Heart left ventricle (tissue), 16 donors: ENCODE results near the gene TTYH1. TPM values are rescaled to one million over a fixed set of nuclear protein-coding genes. Genes with fewer than 3 reads are reported as not detected.
A peak's percentile ranks its signal among the peaks of the same experiment; 100 is the strongest.

Experiments
- ATAC-seq, 4 donors: fragments of 200-7000 bp; cut with Tn5 transposase; one replicate each; pipeline ENCODE4 v1.9.1; 2020 to 2022; ENCODE audit warnings: moderate library complexity in 4 of 4, mild to moderate bottlenecking in 3 of 4, moderate number of reproducible peaks in 1 of 4
- DNase-seq, 5 donors: peaks; one replicate each; pipeline ENCODE4 v3.0.0-alpha.2; 2020
- H3K27ac ChIP-seq, 12 donors: fragments of 200-600 bp; sonication (generic) in 4 of 12; one replicate each; pipeline versions ENCODE4 v1.5.0 to v1.8.0; 2016 to 2022; ENCODE audit warnings: mild to moderate bottlenecking in 2 of 12
- H3K27me3 ChIP-seq, 9 donors: fragments of 200-600 bp; sonication (generic) in 2 of 9; one replicate each; pipeline versions ENCODE4 v1.5.1 to v1.8.0; 2016 to 2022; ENCODE audit warnings: mild to moderate bottlenecking in 3 of 9
- H3K36me3 ChIP-seq, 9 donors: fragments of 200-600 bp; sonication (generic) in 2 of 9; one replicate each; pipeline versions ENCODE4 v1.5.0 to v1.8.0; 2018 to 2022; ENCODE audit warnings: mild to moderate bottlenecking in 2 of 9
- H3K4me1 ChIP-seq, 12 donors: fragments of 200-600 bp; sonication (generic) in 4 of 12; one replicate each; pipeline versions ENCODE4 v1.5.0 to v1.8.0; 2016 to 2022; ENCODE audit warnings: mild to moderate bottlenecking in 3 of 12
- H3K4me3 ChIP-seq, 12 donors: fragments of 200-600 bp; sonication (generic) in 4 of 12; one replicate each; pipeline versions ENCODE4 v1.5.0 to v1.8.0; 2017 to 2022; ENCODE audit warnings: mild to moderate bottlenecking in 9 of 12, moderate library complexity in 4 of 12
- H3K9me3 ChIP-seq, 12 donors: fragments of 200-600 bp; sonication (generic) in 4 of 12; one replicate each; pipeline versions ENCODE4 v1.5.0 to v1.8.0; 2016 to 2022; ENCODE audit warnings: mild to moderate bottlenecking in 1 of 12
- CTCF ChIP-seq, 12 donors: fragments of 200-600 bp; sonication (generic) in 4 of 12; IDR thresholded peaks; one replicate each; pipeline versions ENCODE4 v1.5.0 to v1.8.0; 2018 to 2022; ENCODE audit warnings: antibody characterized with exemption in 12 of 12, mild to moderate bottlenecking in 5 of 12
- POLR2A ChIP-seq, 2 donors: fragments of 450-650 bp; IDR thresholded peaks; one replicate each; pipeline ENCODE4 v1.6.1; 2017; ENCODE audit warnings: antibody characterized with exemption in 2 of 2, mild to moderate bottlenecking in 2 of 2, moderate library complexity in 2 of 2
- WGBS, 4 donors: extraction: QIAGEN DNeasy Blood & Tissue Kit in 2 of 4; methylation state at CpG; one replicate each; pipeline versions ENCODE4 v1.1.5 to v1.1.7; 2013 to 2018; 5-methylcytosine and 5-hydroxymethylcytosine counted together
- intact Hi-C, 10 donors: fragments of 100-400 bp; cut with DNase I; formaldehyde crosslinking; loops; one replicate each; pipeline versions ENCODE4 v1.11.1 to v1.14.2; 2022
- polyA plus RNA-seq, 2 donors: library from polyadenylated mRNA; stranded (reverse); fragments of 200-250 nt; gene quantifications; one replicate each; pipeline ENCODE4 v1.2.3, GENCODE V29; 2013
- total RNA-seq, 9 donors: library from RNA; depleted of rRNA in 2 of 9; stranded (reverse); fragments of >200 nt in 2 of 9; fragmentation: NEBNext Ultra II Directional in 3 of 9; extraction: Animal tissue kit (Norgen Biotek cat#: 25700) in 3 of 9; gene quantifications; one replicate each; pipeline versions ENCODE4 v1.1.0 to v1.2.4, GENCODE V29; 2016 to 2023
- donor health status: ischemic (EF 13 %, LVEDD 7.1; RV severe dilation, severe dysfunction).
- donor health status: healthy with polysubstance abuse.
- donor health status: DM: no; HTN: yes; CAD: no.
- donor health status: DM: no; HTN: no; CAD: no.
- donor health status: ischemic (EF 25% LVEDD 6.9; RV normal size, moderate dysfunction).
- donor health status: ischemic (EF 25% LVEDD 5.7; RV mildly dilated, moderate dysfunction).
- donor health status: healthy.
- donor health status: DM: yes; HTN: yes; CAD: no.
- donor health status: ischemic (EF 35%, LVEDD 5.7; RV mildly dilated, moderate dysfunction).
- donor health status: nonischemic (EF 11% LVEDD 7.7; RV severe dilation, severe dysfunction).
- donor health status: DM: yes; HTN: yes; CAD: no.
- donor health status: PGD.
- donor health status: ischemic (EF 29% LVEDD 5.4; RV normal size, mild dysfunction).
- donor health status: nonischemic (EF 23%, LVEDD 6.1; RV moderate dilation, normal function).

TTYH1 gene
- total and polyA plus RNA-seq, 11 donors = 0.46 to 6.9 (median 1.1) TPM

DNA sequence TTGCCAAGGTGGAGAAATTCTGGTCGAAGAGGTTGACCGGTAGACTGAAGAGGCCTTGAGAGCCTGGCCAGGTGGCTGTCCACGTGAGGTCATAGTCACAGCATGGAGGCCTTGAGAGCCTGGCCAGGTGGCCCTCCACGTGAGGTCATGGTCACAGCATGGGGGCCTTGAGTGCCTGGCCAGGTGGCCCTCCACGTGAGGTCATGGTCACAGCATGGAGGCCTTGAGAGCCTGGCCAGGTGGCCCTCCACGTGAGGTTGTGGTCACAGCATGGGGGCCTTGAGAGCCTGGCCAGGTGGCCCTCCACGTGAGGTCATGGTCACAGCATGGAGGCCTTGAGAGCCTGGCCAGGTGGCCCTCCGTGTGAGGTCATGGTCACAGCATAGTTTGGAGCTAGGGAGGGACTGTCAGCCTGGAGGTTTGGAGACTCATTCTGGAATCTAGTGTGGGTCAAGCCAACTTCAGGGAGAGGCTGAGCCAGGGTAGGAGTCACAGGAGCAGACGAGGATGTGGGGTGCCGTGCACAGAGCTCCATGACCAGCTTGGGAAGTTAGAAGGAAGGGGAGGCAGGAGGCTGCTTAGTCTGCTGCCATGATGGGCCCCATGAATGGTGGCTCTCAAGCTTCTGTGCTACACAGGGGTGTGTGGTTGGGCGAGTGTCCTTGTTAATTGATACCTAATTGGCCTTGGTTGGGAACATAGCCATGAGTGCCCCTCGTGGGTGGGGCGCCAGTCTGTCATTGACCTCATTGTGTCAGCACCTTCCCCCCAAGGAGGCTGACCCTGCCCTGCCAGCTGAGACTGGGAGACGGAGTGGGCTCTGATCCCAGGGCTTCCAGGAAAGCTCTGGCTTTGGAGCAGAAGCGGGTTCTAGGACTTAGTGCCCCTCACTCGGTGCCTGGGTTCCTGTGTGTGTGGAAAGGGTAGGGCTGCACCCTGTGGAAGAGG lies 44.3 kb downstream of the TTYH1 start:
- 79 to 86% (median 83%) methylated on average over 12 to 16 of the region's 16 CpGs for WGBS, 4 donors
- Histone ChIP-seq H3K27me3 (no peaks in the 10 kb centered on the region), H3K4me3 (no peak overlapping the region), H3K36me3 (peaks cover 0 to 80% (median 75%) of the 10 kb centered on the region in 9 donors), H3K4me1 (peaks cover 0 to 49% (median 26%) of the 10 kb centered on the region in 12 donors), H3K9me3 (no peaks in the 10 kb centered on the region), H3K27ac (peak overlapping the region in 2 of 12 donors; percentile 5 to 15)
- ATAC-seq (no peak), DNase-seq (no peak)
- TF ChIP-seq CTCF (IDR thresholded peaks at IDR 0.05) (no peak), POLR2A (IDR thresholded peaks at IDR 0.05) (no peak)
- intact Hi-C loops = loop anchor here in 1 of 10 donors (5.0 kb wide), 1 partner anchor 587 kb away; no protein-coding TSS in a partner anchor

DNA sequence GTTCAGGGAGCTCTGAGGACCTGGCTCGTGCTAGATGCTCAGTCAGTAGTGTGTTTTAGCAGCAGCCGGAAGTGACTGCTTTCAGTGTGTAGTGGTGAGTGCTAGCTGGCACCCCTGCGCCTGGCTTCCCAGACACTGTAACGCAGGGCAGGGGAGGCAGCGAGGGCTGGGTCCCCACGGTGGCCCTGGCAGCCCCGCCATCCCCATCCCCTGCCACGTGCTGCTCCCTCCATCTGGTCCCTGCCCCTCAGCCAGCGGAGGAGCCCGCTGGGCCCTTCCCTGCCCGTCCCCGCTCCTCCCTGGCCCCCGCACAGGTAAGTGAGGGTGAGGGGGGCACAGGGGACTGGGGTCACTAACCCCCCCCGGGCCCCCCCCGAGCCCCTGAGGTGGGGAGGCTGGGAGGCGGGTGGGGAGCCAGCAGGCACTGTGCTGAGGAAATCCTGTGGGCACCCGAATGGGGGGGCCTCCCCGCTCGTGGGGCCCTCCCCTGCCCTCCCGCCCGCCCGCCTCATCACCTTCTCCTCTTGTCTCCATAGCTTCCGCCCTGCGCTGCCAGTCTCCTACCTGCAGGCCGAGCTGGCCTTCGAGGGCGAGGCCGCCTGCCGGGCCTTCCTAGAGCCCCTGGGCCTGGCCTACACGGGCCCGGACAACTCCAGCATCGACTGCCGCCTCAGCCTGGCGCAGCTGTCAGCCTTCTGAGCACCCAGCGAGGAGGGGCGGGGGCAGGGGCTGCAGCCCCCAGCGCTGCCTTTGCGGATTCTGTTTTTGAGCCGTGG lies 45.2 kb downstream of the TTYH1 start:
- peak overlapping the region in 1 of 12 donors; percentile 5 for H3K27ac ChIP-seq
- intact Hi-C loops = loop anchor here in 1 of 10 donors (5.0 kb wide), 1 partner anchor 588 kb away; no protein-coding TSS in a partner anchor
- H3K4me3 ChIP-seq = no peak overlapping the region
- H3K9me3 ChIP-seq = no peaks in the 10 kb centered on the region
- DNase-seq (no peak), ATAC-seq (no peak)
- 84 to 89% (median 85%) methylated on average over 16 to 39 of the region's 39 CpGs for WGBS, 4 donors
- peaks cover 0 to 71% (median 66%) of the 10 kb centered on the region in 9 donors for H3K36me3 ChIP-seq
- peaks cover 0 to 49% (median 30%) of the 10 kb centered on the region in 12 donors for H3K4me1 ChIP-seq
- H3K27me3 ChIP-seq = peaks cover 0 to 2% (median 0%) of the 10 kb centered on the region in 9 donors
- TF ChIP-seq CTCF (IDR thresholded peaks at IDR 0.05) = no peak
- no peak for TF ChIP-seq POLR2A (IDR thresholded peaks at IDR 0.05)

DNA sequence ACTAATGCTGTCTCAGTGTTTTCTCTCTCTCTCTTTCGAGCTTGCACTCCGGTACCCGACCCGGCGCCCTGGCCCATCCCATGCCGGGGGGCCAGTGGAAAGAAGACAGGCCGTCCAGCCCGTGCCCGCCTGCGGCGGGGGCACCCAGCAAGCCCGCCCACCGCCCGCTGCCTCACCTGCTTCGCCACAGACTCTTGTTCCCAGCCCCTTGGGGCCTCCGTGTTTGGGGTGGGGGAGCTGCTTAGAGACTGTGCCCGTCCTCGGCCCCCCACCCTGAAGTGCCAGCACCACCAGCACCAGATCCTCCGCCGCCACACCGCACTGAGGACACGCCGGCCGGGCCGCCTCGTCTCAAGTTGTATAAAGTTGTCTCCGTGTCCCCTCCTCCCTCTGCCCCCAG lies 45.9 kb downstream of the TTYH1 start:
- peaks cover 0 to 63% (median 58%) of the 10 kb centered on the region in 9 donors for H3K36me3 ChIP-seq
- 74 to 78% (median 77%) methylated on average over 22 to 27 of the region's 27 CpGs for WGBS, 4 donors
- no peak for DNase-seq
- no peak for TF ChIP-seq POLR2A (IDR thresholded peaks at IDR 0.05)
- TF ChIP-seq CTCF (IDR thresholded peaks at IDR 0.05) = no peak
- H3K27me3 ChIP-seq = peaks cover 0 to 6% (median 0%) of the 10 kb centered on the region in 9 donors
- intact Hi-C loops = loop anchor here in 1 of 10 donors (5.0 kb wide), 1 partner anchor 589 kb away; no protein-coding TSS in a partner anchor
- ATAC-seq = no peak
- H3K9me3 ChIP-seq = no peaks in the 10 kb centered on the region
- H3K4me3 ChIP-seq = no peak overlapping the region
- peak overlapping the region in 4 of 12 donors; percentile 13 to 99 (median 72) for H3K27ac ChIP-seq
- H3K4me1 ChIP-seq = peaks cover 0 to 49% (median 30%) of the 10 kb centered on the region in 12 donors
